B cell (primary cell): ENCODE measurements around the gene BTBD18. TPM values are rescaled to one million over a fixed set of nuclear protein-coding genes. Genes with fewer than 3 reads are reported as not detected.

Source experiments
- ATAC-seq: fragments of 200-7000 bp; cut with Tn5 transposase; one replicate; pipeline ENCODE4 v1.10.0; 2021; ENCODE audit warnings: low read depth, mild to moderate bottlenecking, moderate number of reproducible peaks, moderate library complexity
- CTCF ChIA-PET: fragments of 350-600 bp; sonication (Branson Sonifier 250); formaldehyde crosslinking; loops from one replicate; lab custom pipeline; 2021; ENCODE audit warnings: antibody characterized with exemption, inconsistent platforms; lab: Charles Lee
- POLR2A ChIA-PET: fragments of 350-600 bp; sonication (Branson Sonifier 250); formaldehyde crosslinking; loops from one replicate; lab custom pipeline; 2021; ENCODE audit warnings: antibody characterized with exemption; lab: Charles Lee
- DNase-seq: peaks from one replicate; pipeline ENCODE4 v3.0.0; 2013
- H2AFZ ChIP-seq: 2 replicates; pipeline ENCODE4 v1.6.1; 2012; ENCODE audit warnings: mild to moderate bottlenecking, low read depth, low read length; ENCODE audit not compliant: insufficient read depth, poor library complexity, severe bottlenecking
- H3K27ac ChIP-seq, 2 donors: 1 replicate in 1 of 2; 2 replicates in 1 of 2; pipeline ENCODE4 v1.5.1; 2012 to 2013; ENCODE audit warnings: low read length in 2 of 2, mild to moderate bottlenecking in 2 of 2, moderate library complexity in 1 of 2
- H3K27me3 ChIP-seq, 4 experiments: fragments of 200-600 bp in 1 of 4; sonication (generic) in 1 of 4; replicated peaks in 1 of 4; 1 replicate in 2 of 4; 2 replicates in 2 of 4; pipeline versions ENCODE4 v1.6.1 to v1.7.0; 2013 to 2016; ENCODE audit warnings: low read length in 3 of 4, mild to moderate bottlenecking in 2 of 4, mixed read lengths in 1 of 4, moderate library complexity in 1 of 4; ENCODE audit not compliant: insufficient read depth in 4 of 4, control insufficient read depth in 3 of 4; ENCODE audit errors: control extremely low read depth in 1 of 4
- H3K36me3 ChIP-seq, 2 experiments: replicated peaks in 1 of 2; 1 replicate in 1 of 2; 2 replicates in 1 of 2; pipeline versions ENCODE4 v1.6.1 to v1.7.1; 2013; ENCODE audit warnings: low read length in 1 of 2; ENCODE audit not compliant: insufficient read depth in 2 of 2, control insufficient read depth in 1 of 2; ENCODE audit errors: control extremely low read depth in 1 of 2, extremely low read depth in 1 of 2
- H3K4me1 ChIP-seq, 2 donors: fragments of 200-600 bp in 1 of 2; sonication (generic) in 1 of 2; 1 replicate in 1 of 2; 2 replicates in 1 of 2; pipeline versions ENCODE4 v1.5.1 to v1.6.1; 2013 to 2017; ENCODE audit warnings: low read length in 2 of 2; ENCODE audit not compliant: control insufficient read depth in 2 of 2, insufficient read depth in 2 of 2
- H3K4me2 ChIP-seq: replicated peaks from 2 replicates; pipeline ENCODE3; 2012; ENCODE audit warnings: mild to moderate bottlenecking, low read depth, low read length; ENCODE audit not compliant: poor library complexity, severe bottlenecking
- H3K4me3 ChIP-seq, 5 experiments: fragments of 200-600 bp in 1 of 5; sonication (generic) in 1 of 5; 1 replicate in 3 of 5; 2 replicates in 2 of 5; pipeline versions ENCODE4 v1.5.1 to v1.7.0; 2011 to 2016; ENCODE audit warnings: low read length in 4 of 5, mild to moderate bottlenecking in 4 of 5, low read depth in 2 of 5, control low read depth in 1 of 5, moderate library complexity in 1 of 5; ENCODE audit not compliant: insufficient read depth in 1 of 5; ENCODE audit errors: control extremely low read depth in 1 of 5, extremely low read depth in 1 of 5
- H3K79me2 ChIP-seq: fragments of 200-600 bp; sonication (generic); one replicate; pipeline ENCODE4 v1.6.0; 2016; ENCODE audit warnings: low read length; ENCODE audit not compliant: control insufficient read depth, insufficient read depth
- H3K9ac ChIP-seq: fragments of 200-600 bp; sonication (generic); 2 replicates; pipeline ENCODE4 v1.6.1; 2017; ENCODE audit warnings: mild to moderate bottlenecking, low read length, moderate library complexity
- H3K9me3 ChIP-seq, 3 donors: one replicate each; pipeline versions ENCODE4 v1.6.1 to v1.7.1; 2013; ENCODE audit warnings: low read length in 2 of 3; ENCODE audit not compliant: control insufficient read depth in 2 of 3, insufficient read depth in 1 of 3; ENCODE audit errors: control extremely low read depth in 1 of 3
- H4K20me1 ChIP-seq: 2 replicates; pipeline ENCODE4 v1.6.0; 2012; ENCODE audit warnings: mild to moderate bottlenecking, low read length; ENCODE audit not compliant: insufficient read depth, control insufficient read depth, poor library complexity, severe bottlenecking
- H3K27ac Mint-ChIP-seq: one replicate; pipeline ENCODE4 v1.8.0; 2021; ENCODE audit warnings: mixed read lengths
- H3K27me3 Mint-ChIP-seq: one replicate; pipeline ENCODE4 v1.8.0; 2021; ENCODE audit warnings: mixed read lengths
- H3K4me1 Mint-ChIP-seq: one replicate; pipeline ENCODE4 v1.8.0; 2021; ENCODE audit warnings: mixed read lengths
- H3K4me3 Mint-ChIP-seq: one replicate; pipeline ENCODE4 v1.8.0; 2021; ENCODE audit warnings: mixed read lengths
- H3K9me3 Mint-ChIP-seq: one replicate; pipeline ENCODE4 v1.8.0; 2022; ENCODE audit warnings: mixed read lengths; ENCODE audit not compliant: insufficient read depth
- EZH2 ChIP-seq: IDR thresholded peaks from 2 replicates; pipeline ENCODE4 v1.6.1; 2012; ENCODE audit warnings: borderline replicate concordance, low read depth, mild to moderate bottlenecking, moderate library complexity, low read length; ENCODE audit not compliant: insufficient read depth, poor library complexity, severe bottlenecking
- WGBS: methylation state at CpG from one replicate; pipeline ENCODE4 v1.1.5; 2013; ENCODE audit warnings: missing lambda C conversion rate; ENCODE audit not compliant: insufficient coverage; 5-methylcytosine and 5-hydroxymethylcytosine counted together
- intact Hi-C: fragments of 100-400 bp; cut with micrococcal nuclease; formaldehyde crosslinking; loops from one replicate; pipeline ENCODE4 v1.10.0; 2022
- polyA plus RNA-seq: library from polyadenylated mRNA; depleted of rRNA; stranded (reverse); fragments of >200 nt; gene quantifications from 2 replicates; pipeline ENCODE4 v1.2.3, GENCODE V29; 2012
- total RNA-seq, 2 donors: library from RNA; stranded (reverse); fragments of 120-200 nt in 1 of 2; gene quantifications; 1 replicate in 1 of 2; 2 replicates in 1 of 2; pipeline versions ENCODE4 v1.2.3 to v1.2.4, GENCODE V29; 2013 to 2022
- TF ChIP-seq, protein P1 (sequence below): fragments of 200-600 bp; IDR thresholded peaks from one replicate; pipeline ENCODE4 v1.8.0; 2022; ENCODE audit warnings: antibody characterized with exemption, mild to moderate bottlenecking

BTBD18 gene
- total and polyA plus RNA-seq, 2 donors (not counting 1 experiment from before 2014, with no cell fraction given), result not detected

DNA sequence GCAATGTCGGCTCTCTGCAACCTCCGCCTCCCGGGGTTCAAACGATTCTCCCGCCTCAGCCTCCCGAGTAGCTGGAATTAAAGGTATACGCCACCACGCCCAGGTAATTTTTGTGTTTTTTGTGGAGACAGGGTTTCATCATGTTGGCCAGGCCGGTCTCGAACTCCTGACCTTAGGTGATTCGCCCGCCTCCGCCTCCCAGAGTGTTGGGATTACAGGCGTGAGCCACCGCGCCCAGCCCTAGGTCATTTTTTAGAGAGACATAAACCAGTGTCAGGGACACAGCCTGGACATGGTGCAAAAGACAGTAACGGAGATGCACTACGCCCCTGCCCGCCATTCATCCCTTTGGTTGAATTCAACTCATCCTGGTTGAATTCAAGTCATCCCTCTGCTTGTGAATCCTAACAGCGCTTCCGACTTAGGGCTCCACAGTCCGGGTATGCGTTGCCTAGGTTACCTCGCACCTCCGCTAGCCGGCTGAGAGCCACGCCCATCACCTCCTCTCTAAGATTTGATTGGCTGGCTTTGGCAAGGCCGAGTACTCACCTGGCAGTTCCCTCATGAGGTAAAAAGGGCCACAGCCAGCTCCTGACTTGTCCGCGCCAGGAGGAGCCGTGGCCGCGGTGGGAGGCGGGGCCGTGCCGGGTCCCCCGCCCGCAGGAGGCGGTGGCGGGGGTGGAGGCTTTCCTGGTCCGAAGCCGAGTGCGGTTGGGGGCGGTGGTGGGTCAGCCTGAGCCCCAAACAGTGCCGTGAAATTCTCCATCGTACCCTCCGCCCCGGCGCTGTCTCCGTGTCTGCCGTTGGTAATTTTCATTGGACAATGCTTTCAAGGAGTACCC is 40.0 kb downstream of the BTBD18 start, which contains the start of gene MED19:
TSS of gene MED19 (minus strand) at position 802 of the 842 bp plus-strand sequence. CDS start at position 766, 36 bp downstream.
- H3K4me1 Mint-ChIP-seq, result peaks cover 42% of the 10 kb centered on the region
- no peaks in the 10 kb centered on the region for H3K27me3 Mint-ChIP-seq
- ChIA-PET CTCF (interaction anchor here (1.2 to 5.0 kb wide), 3 partner anchors 89 to 254 kb away, joined by 3 to 43 read pairs (median 4); no protein-coding TSS in a partner anchor), POLR2A (interaction anchor here (1.0 to 2.6 kb wide), 5 partner anchors 14 to 89 kb away, joined by 3 to 12 read pairs (median 4); partner anchors contain the start of gene SELENOH)
- Histone ChIP-seq H2AFZ (peak within 1 kb of the TSS; percentile 97), H3K27ac (peak within 1 kb of the TSS; percentile 70 to 96), H3K27me3 (no peaks in the 10 kb centered on the region), H3K9ac (peak within 1 kb of the TSS; percentile 98), H3K36me3 (no peaks in the 10 kb centered on the region), H3K79me2 (peaks cover 75% of the 10 kb centered on the region), H4K20me1 (peaks cover 14% of the 10 kb centered on the region), H3K4me1 (peaks cover 21 to 28% of the 10 kb centered on the region in 2 donors), H3K4me2 (peak within 1 kb of the TSS; percentile 89), H3K4me3 (peak within 1 kb of the TSS; percentile 78 to 100 (median 93)), H3K9me3 (no peaks in the 10 kb centered on the region)
- H3K4me3 Mint-ChIP-seq, result peak within 1 kb of the TSS; percentile 99
- no peaks in the 10 kb centered on the region for H3K9me3 Mint-ChIP-seq
- TF ChIP-seq, protein P1, sequence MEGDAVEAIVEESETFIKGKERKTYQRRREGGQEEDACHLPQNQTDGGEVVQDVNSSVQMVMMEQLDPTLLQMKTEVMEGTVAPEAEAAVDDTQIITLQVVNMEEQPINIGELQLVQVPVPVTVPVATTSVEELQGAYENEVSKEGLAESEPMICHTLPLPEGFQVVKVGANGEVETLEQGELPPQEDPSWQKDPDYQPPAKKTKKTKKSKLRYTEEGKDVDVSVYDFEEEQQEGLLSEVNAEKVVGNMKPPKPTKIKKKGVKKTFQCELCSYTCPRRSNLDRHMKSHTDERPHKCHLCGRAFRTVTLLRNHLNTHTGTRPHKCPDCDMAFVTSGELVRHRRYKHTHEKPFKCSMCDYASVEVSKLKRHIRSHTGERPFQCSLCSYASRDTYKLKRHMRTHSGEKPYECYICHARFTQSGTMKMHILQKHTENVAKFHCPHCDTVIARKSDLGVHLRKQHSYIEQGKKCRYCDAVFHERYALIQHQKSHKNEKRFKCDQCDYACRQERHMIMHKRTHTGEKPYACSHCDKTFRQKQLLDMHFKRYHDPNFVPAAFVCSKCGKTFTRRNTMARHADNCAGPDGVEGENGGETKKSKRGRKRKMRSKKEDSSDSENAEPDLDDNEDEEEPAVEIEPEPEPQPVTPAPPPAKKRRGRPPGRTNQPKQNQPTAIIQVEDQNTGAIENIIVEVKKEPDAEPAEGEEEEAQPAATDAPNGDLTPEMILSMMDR, result no peak
- DNase-seq (peak; percentile 89), ATAC-seq (peak; percentile 34)
- peak within 1 kb of the TSS; percentile 94 for H3K27ac Mint-ChIP-seq
- WGBS, result 15% methylated on average over 44 of the region's 51 CpGs
- intact Hi-C loops, result loop anchor here (1.0 to 2.0 kb wide), 7 partner anchors 30 to 377 kb away; partner anchors contain the start of genes CLP1, SELENOH and SSRP1

DNA sequence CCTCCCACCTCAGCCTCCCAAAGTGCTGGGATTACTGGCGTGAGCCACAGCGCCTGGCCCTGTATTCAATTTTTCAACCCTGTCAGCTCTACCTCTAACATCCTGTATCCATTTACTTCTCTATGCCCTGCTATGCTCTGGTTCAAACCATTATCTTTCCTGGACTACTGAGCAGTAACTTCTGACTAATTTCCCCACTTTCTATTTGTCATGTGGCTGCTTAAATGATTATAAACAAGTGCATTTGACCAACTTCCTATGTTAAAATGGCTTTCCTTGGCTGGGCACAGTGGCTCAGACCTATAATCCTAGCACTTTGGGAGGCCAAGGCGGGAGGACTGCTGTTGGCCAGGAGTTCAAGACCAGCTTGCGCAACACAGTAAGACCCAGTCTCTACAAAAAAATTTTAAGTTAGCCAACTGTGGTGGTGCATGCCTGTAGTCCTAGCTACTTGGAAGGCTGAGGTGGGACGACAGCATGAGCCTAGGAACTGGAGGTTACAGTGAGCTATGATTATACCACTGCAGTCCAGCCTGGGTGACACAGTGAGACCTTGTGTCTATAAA is 41.7 kb downstream of the BTBD18 start:
- Mint-ChIP-seq H3K4me1 (peaks cover 42% of the 10 kb centered on the region), H3K27ac (no peak overlapping the region)
- intact Hi-C loops, result no loop called here

More for the DNA sequence above, 41.7 kb downstream of the BTBD18 start:
- ATAC-seq, result no peak
- H3K27me3 Mint-ChIP-seq, result no peaks in the 10 kb centered on the region
- H3K27ac ChIP-seq, result no peak overlapping the region
- no peak overlapping the region for H3K4me3 Mint-ChIP-seq
- no peak overlapping the region for H3K4me2 ChIP-seq
- H3K9me3 ChIP-seq, result no peaks in the 10 kb centered on the region
- H4K20me1 ChIP-seq, result peaks cover 14% of the 10 kb centered on the region
- no peak overlapping the region for H2AFZ ChIP-seq
- H3K9me3 Mint-ChIP-seq, result no peaks in the 10 kb centered on the region
- peaks cover 0 to 3% of the 10 kb centered on the region in 2 experiments for H3K36me3 ChIP-seq
- WGBS, result 93% methylated on average over 5 of the region's 5 CpGs
- CTCF ChIA-PET, result interaction anchor here (0.7 to 2.0 kb wide), 6 partner anchors 30 to 180 kb away, joined by 3 to 8 read pairs (median 3); partner anchors contain the start of gene TIMM10
- H3K4me1 ChIP-seq, result peaks cover 21 to 28% of the 10 kb centered on the region in 2 donors
- H3K9ac ChIP-seq, result no peak overlapping the region
- DNase-seq, result no peak
- H3K27me3 ChIP-seq, result no peaks in the 10 kb centered on the region
- peaks cover 76% of the 10 kb centered on the region for H3K79me2 ChIP-seq
- POLR2A ChIA-PET, result interaction anchor here (0.6 kb wide), 1 partner anchor 15 kb away, joined by 3 read pairs; no protein-coding TSS in a partner anchor
- TF ChIP-seq EZH2, result no peak
- TF ChIP-seq, protein P1, result no peak
- no peak overlapping the region for H3K4me3 ChIP-seq
